Measurements from ENCODE around the gene AXL. TPM values are rescaled to one million over a fixed set of nuclear protein-coding genes. Genes with fewer than 3 reads are reported as not detected.
A peak's percentile ranks its signal among the peaks of the same experiment; 100 is the strongest.

AXL gene
- total and polyA plus RNA-seq, 2 of the 13 experiments (the other 11 are each of a cell fraction or from before 2014, with no cell fraction given): 0.71 to 5.9 TPM

DNA sequence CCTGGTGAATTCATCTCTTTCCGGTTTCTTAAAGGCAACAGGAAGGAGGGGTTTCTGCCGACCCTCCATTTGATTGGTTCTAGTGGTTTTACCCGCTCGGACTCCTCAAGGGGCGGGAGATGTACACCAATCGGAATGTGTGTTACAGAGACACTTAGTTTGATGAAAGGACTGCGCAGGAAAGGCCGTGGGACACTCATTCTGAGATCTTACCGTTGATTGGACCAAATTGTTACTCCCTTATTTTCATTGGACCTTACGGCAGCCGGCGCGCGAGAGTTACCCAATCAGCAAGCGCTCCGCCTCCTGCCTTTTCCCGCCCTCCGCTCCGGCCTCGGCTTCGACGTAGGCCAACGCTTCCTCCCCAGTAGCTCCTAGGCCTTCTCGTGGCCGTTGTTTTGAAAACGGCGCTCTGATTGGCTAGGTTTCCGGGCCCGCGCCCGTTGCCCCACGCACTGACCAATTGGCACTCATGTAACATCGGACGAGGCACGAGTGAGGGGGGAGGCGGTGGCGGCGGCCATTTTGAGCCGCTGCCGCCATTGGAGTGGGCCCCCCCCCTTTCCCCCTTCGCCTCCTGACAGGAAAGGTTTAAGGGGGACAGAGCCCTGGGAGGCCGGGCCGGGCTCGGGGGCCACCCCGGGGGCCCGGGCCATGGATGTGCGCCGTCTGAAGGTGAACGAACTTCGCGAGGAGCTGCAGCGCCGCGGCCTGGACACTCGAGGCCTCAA, 45.0 kb downstream of the AXL start, which contains the start of gene HNRNPUL1 (continued):
- TF ChIP-seq, protein P1, sequence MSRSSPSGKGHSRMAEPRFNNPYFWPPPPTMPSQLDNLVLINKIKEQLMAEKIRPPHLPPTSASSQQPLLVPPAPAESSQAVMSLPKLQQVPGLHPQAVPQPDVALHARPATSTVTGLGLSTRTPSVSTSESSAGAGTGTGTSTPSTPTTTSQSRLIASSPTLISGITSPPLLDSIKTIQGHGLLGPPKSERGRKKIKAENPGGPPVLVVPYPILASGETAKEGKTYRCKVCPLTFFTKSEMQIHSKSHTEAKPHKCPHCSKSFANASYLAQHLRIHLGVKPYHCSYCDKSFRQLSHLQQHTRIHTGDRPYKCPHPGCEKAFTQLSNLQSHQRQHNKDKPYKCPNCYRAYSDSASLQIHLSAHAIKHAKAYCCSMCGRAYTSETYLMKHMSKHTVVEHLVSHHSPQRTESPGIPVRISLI (CRISPR knock-in tag; IDR thresholded peaks at IDR 0.05; ENCODE audit: borderline replicate concordance): no peak
- TF ChIP-seq AKAP8 (CRISPR knock-in tag; IDR thresholded peaks at IDR 0.05): no peak; the same call in 1 of the 2 replicates
- peak; percentile 70; the same call in 1 of the 2 replicates for TF ChIP-seq STAT5B (CRISPR knock-in tag; IDR thresholded peaks at IDR 0.05)
- no peak for TF ChIP-seq SOX6 (IDR thresholded peaks at IDR 0.05)
- TF ChIP-seq SOX6 (CRISPR knock-in tag; IDR thresholded peaks at IDR 0.05): peak; percentile 32; the same call in 1 of the 2 replicates
- 0 out of 2 replicates have a peak, but pooled peaks have one; percentile 13 for TF ChIP-seq ZMYM3 (CRISPR knock-in tag; IDR thresholded peaks at IDR 0.05)
- no peak for TF ChIP-seq ESRRA (CRISPR knock-in tag; IDR thresholded peaks at IDR 0.05; ENCODE audit: low read depth)
- no peak for TF ChIP-seq ZNF557 (CRISPR knock-in tag; IDR thresholded peaks at IDR 0.05)
- no peak for TF ChIP-seq ZNF343 (CRISPR knock-in tag; IDR thresholded peaks at IDR 0.05)
- 0 out of 2 replicates have a peak, but pooled peaks have one; percentile 44 for TF ChIP-seq ZSCAN31 (CRISPR knock-in tag; IDR thresholded peaks at IDR 0.05; ENCODE audit: low read depth)
- TF ChIP-seq ZNF644 (CRISPR knock-in tag; IDR thresholded peaks at IDR 0.05; ENCODE audit: low read depth): no peak
- TF ChIP-seq, protein P2, sequence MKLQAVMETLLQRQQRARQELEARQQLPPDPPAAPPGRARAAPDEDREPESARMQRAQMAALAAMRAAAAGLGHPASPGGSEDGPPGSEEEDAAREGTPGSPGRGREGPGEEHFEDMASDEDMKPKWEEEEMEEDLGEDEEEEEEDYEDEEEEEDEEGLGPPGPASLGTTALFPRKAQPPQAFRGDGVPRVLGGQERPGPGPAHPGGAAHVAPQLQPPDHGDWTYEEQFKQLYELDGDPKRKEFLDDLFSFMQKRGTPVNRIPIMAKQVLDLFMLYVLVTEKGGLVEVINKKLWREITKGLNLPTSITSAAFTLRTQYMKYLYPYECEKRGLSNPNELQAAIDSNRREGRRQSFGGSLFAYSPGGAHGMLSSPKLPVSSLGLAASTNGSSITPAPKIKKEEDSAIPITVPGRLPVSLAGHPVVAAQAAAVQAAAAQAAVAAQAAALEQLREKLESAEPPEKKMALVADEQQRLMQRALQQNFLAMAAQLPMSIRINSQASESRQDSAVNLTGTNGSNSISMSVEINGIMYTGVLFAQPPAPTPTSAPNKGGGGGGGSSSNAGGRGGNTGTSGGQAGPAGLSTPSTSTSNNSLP (IDR thresholded peaks at IDR 0.05; ENCODE audit: low read depth, low read length): peak; percentile 30; the same call in 1 of the 2 replicates
- TF ChIP-seq, protein P3, sequence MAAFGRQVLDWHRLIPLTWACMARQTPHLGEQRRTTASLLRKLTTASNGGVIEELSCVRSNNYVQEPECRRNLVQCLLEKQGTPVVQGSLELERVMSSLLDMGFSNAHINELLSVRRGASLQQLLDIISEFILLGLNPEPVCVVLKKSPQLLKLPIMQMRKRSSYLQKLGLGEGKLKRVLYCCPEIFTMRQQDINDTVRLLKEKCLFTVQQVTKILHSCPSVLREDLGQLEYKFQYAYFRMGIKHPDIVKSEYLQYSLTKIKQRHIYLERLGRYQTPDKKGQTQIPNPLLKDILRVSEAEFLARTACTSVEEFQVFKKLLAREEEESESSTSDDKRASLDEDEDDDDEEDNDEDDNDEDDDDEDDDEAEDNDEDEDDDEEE (CRISPR knock-in tag; IDR thresholded peaks at IDR 0.05): no peak
- TF ChIP-seq, protein P4, sequence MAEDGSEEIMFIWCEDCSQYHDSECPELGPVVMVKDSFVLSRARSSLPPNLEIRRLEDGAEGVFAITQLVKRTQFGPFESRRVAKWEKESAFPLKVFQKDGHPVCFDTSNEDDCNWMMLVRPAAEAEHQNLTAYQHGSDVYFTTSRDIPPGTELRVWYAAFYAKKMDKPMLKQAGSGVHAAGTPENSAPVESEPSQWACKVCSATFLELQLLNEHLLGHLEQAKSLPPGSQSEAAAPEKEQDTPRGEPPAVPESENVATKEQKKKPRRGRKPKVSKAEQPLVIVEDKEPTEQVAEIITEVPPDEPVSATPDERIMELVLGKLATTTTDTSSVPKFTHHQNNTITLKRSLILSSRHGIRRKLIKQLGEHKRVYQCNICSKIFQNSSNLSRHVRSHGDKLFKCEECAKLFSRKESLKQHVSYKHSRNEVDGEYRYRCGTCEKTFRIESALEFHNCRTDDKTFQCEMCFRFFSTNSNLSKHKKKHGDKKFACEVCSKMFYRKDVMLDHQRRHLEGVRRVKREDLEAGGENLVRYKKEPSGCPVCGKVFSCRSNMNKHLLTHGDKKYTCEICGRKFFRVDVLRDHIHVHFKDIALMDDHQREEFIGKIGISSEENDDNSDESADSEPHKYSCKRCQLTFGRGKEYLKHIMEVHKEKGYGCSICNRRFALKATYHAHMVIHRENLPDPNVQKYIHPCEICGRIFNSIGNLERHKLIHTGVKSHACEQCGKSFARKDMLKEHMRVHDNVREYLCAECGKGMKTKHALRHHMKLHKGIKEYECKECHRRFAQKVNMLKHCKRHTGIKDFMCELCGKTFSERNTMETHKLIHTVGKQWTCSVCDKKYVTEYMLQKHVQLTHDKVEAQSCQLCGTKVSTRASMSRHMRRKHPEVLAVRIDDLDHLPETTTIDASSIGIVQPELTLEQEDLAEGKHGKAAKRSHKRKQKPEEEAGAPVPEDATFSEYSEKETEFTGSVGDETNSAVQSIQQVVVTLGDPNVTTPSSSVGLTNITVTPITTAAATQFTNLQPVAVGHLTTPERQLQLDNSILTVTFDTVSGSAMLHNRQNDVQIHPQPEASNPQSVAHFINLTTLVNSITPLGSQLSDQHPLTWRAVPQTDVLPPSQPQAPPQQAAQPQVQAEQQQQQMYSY (CRISPR knock-in tag; IDR thresholded peaks at IDR 0.05): no peak
- TF ChIP-seq, protein P5, sequence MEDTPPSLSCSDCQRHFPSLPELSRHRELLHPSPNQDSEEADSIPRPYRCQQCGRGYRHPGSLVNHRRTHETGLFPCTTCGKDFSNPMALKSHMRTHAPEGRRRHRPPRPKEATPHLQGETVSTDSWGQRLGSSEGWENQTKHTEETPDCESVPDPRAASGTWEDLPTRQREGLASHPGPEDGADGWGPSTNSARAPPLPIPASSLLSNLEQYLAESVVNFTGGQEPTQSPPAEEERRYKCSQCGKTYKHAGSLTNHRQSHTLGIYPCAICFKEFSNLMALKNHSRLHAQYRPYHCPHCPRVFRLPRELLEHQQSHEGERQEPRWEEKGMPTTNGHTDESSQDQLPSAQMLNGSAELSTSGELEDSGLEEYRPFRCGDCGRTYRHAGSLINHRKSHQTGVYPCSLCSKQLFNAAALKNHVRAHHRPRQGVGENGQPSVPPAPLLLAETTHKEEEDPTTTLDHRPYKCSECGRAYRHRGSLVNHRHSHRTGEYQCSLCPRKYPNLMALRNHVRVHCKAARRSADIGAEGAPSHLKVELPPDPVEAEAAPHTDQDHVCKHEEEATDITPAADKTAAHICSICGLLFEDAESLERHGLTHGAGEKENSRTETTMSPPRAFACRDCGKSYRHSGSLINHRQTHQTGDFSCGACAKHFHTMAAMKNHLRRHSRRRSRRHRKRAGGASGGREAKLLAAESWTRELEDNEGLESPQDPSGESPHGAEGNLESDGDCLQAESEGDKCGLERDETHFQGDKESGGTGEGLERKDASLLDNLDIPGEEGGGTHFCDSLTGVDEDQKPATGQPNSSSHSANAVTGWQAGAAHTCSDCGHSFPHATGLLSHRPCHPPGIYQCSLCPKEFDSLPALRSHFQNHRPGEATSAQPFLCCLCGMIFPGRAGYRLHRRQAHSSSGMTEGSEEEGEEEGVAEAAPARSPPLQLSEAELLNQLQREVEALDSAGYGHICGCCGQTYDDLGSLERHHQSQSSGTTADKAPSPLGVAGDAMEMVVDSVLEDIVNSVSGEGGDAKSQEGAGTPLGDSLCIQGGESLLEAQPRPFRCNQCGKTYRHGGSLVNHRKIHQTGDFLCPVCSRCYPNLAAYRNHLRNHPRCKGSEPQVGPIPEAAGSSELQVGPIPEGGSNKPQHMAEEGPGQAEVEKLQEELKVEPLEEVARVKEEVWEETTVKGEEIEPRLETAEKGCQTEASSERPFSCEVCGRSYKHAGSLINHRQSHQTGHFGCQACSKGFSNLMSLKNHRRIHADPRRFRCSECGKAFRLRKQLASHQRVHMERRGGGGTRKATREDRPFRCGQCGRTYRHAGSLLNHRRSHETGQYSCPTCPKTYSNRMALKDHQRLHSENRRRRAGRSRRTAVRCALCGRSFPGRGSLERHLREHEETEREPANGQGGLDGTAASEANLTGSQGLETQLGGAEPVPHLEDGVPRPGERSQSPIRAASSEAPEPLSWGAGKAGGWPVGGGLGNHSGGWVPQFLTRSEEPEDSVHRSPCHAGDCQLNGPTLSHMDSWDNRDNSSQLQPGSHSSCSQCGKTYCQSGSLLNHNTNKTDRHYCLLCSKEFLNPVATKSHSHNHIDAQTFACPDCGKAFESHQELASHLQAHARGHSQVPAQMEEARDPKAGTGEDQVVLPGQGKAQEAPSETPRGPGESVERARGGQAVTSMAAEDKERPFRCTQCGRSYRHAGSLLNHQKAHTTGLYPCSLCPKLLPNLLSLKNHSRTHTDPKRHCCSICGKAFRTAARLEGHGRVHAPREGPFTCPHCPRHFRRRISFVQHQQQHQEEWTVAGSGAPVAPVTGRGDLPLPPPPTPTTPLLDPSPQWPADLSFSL (CRISPR knock-in tag; IDR thresholded peaks at IDR 0.05): no peak

All from HepG2 (cell line).